Upper lobe of left lung (tissue), 4 donors: ENCODE measurements around the gene C1QTNF5.
A peak's percentile ranks its signal among the peaks of the same experiment; 100 is the strongest.

Experiments
- CTCF ChIP-seq, 6 experiments: fragments of 450-650 bp in 4 of 6; fragments of 200-600 bp in 2 of 6; sonication (generic) in 2 of 6; IDR thresholded peaks; one replicate each; pipeline ENCODE4 v1.5.1; 2016 to 2019; ENCODE audit warnings: antibody characterized with exemption in 6 of 6
- EP300 ChIP-seq, 4 donors: sonication (generic); formaldehyde crosslinking; IDR thresholded peaks; one replicate each; pipeline ENCODE4 v1.5.1; 2017; ENCODE audit warnings: antibody characterized with exemption in 4 of 4, control low read depth in 2 of 4
- POLR2A ChIP-seq, 4 donors: fragments of 450-650 bp; IDR thresholded peaks; one replicate each; pipeline ENCODE4 v1.5.1; 2016 to 2017; ENCODE audit warnings: antibody characterized with exemption in 4 of 4, mild to moderate bottlenecking in 2 of 4
- POLR2AphosphoS5 ChIP-seq, 2 donors: sonication (generic); formaldehyde crosslinking; IDR thresholded peaks; one replicate each; pipeline ENCODE4 v1.5.1; 2017; ENCODE audit warnings: antibody characterized with exemption in 2 of 2

DNA sequence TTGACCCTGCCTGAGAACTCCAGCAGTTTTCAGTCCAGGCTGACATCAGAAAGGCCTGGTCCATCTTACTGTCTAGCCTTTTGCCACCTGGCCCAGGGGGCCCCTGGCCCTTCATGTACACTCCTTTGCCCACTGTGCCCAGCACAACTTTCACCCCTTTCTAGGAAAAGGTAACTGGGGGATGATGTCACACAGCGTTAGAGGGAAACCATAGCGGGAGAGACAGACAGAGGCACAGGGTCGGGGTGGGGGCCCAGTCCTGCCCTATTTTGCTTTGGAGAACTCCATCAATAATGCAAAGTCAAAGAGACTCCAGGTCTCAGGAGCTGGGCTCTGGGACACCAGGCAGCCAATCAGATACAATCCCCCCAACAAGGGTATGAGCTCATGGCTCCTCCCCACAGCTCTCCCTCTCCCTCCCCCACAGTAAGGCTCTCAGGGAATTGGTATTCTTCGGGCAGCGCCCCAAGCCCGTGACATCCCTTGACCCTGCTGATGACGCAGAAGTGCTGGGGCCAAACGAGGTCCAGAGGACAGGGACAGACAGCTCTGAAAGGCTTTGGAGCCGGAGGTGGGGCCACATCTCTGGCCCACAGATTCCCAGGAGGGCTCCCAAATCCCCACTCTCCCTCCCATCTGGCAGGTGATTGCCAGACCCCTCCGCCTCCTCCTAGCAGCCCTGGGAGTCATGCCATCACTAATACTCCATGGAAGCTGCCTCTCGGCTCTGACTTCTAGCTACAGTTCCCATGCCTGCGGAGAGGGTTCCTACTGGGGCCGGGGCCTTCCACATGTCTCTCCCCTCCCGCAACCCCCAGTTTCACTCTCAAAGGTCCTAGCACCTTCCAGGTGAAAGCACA, 34.9 kb upstream of the C1QTNF5 start:
- TF ChIP-seq CTCF (IDR thresholded peaks at IDR 0.05) (no peak), POLR2AphosphoS5 (IDR thresholded peaks at IDR 0.05) (peak in 1 of 2 donors; percentile 30), POLR2A (IDR thresholded peaks at IDR 0.05) (no peak), EP300 (IDR thresholded peaks at IDR 0.05) (no peak)
